ENCODE measurements around the gene SNX33.
"Not testable (repeated sequence)": the region's sequence is repeated elsewhere in the genome, so short reads cannot be mapped to it uniquely, and the experiment has no call there.

SNX33 gene, protein sequence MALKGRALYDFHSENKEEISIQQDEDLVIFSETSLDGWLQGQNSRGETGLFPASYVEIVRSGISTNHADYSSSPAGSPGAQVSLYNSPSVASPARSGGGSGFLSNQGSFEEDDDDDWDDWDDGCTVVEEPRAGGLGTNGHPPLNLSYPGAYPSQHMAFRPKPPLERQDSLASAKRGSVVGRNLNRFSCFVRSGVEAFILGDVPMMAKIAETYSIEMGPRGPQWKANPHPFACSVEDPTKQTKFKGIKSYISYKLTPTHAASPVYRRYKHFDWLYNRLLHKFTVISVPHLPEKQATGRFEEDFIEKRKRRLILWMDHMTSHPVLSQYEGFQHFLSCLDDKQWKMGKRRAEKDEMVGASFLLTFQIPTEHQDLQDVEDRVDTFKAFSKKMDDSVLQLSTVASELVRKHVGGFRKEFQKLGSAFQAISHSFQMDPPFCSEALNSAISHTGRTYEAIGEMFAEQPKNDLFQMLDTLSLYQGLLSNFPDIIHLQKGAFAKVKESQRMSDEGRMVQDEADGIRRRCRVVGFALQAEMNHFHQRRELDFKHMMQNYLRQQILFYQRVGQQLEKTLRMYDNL

GRCh38 chr15:75647370-75648155 is at the start of gene SNX33:
TSS of gene SNX33 (plus strand) at chr15:75647912. CDS start at chr15:75649103, 1,191 bp downstream.
- H3K4me1 Mint-ChIP-seq = peaks cover 56% of the 10 kb centered on the region
- H3K27ac Mint-ChIP-seq = peak within 1 kb of the TSS in 1 of 2 donors; percentile 52
- DNase-seq (peak; percentile 50 to 59), ATAC-seq (peak; percentile 70)
- peak within 1 kb of the TSS; percentile 88 to 89 for H3K4me3 Mint-ChIP-seq
- H3K27me3 Mint-ChIP-seq = no peaks in the 10 kb centered on the region
- no peaks in the 10 kb centered on the region for H3K9me3 Mint-ChIP-seq

GRCh38 chr15:75598361-75598760 is 49.4 kb upstream of the SNX33 start:
- H3K27me3 Mint-ChIP-seq = no peaks in the 10 kb centered on the region
- no peaks in the 10 kb centered on the region for H3K9me3 Mint-ChIP-seq
- DNase-seq (no peak), ATAC-seq (no peak)
- H3K4me3 Mint-ChIP-seq = peak overlapping the region in 1 of 2 donors; percentile 27
- H3K4me1 Mint-ChIP-seq = peaks cover 25% of the 10 kb centered on the region
- peak overlapping the region; percentile 9 to 88 for H3K27ac Mint-ChIP-seq

- Mint-ChIP-seq H3K4me1 (peaks cover 25% of the 10 kb centered on the region), H3K27ac (no peak overlapping the region), H3K9me3 (no peaks in the 10 kb centered on the region), H3K4me3 (no peak overlapping the region), H3K27me3 (no peaks in the 10 kb centered on the region)
- ATAC-seq (no peak), DNase-seq (no peak)
These were observed 48.3 kb upstream of the SNX33 start for GRCh38 chr15:75599401-75599800.

DNA sequence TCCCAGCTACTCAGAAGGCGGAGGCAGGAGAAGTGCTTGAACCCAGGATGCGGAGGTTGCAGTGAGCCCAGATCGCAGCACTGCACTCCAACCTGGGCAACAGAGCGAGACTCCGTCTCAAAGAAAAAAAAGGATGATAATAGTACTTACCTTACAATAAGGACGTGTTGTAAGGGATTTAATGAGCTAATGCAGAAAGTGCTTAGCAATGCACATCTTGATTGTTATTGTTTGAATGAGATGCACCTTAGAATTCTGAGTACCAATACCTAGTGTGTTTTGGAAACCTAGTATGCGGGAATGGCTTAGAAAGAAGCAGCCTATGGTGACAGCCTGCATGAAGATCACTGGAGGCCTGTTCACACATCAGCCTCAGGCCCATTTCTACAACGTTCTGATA is 41.7 kb upstream of the SNX33 start:
- Mint-ChIP-seq H3K9me3 (no peaks in the 10 kb centered on the region), H3K27ac (peak overlapping the region; percentile 51 to 91), H3K27me3 (no peaks in the 10 kb centered on the region), H3K4me3 (peak overlapping the region; percentile 48 to 57), H3K4me1 (peaks cover 40% of the 10 kb centered on the region)
- ATAC-seq = no peak
- DNase-seq = no peak

- peaks cover 35% of the 10 kb centered on the region for H3K4me1 Mint-ChIP-seq
- peak overlapping the region; percentile 51 to 91 for H3K27ac Mint-ChIP-seq
- DNase-seq (peak in 1 of 2 donors; percentile 26), ATAC-seq (peak; percentile 93)
- H3K27me3 Mint-ChIP-seq = no peaks in the 10 kb centered on the region
- H3K4me3 Mint-ChIP-seq = peak overlapping the region; percentile 31 to 48
- no peaks in the 10 kb centered on the region for H3K9me3 Mint-ChIP-seq
These were observed 40.7 kb upstream of the SNX33 start for GRCh38 chr15:75606711-75607699.

DNA sequence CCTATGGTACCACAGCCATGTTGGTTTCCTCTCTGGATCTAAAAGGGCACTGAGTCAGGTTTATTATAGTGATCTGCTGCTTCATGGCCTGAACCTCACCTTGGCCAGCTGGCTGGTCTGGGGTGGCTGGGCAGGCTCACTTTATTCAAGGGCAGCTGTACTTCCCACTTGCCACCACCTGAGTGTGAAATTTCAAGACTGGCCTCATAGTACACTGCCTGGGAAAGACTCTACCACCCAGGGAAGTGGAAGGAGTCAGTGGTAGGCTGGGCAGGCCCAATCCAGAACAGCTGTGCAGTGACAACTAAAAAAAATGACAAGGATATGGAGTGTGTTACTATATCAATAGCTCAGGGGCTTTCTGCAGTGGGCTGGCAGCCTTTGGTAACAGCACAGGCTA is 30.9 kb upstream of the SNX33 start:
- H3K27ac Mint-ChIP-seq = no peak overlapping the region
- no peak for ATAC-seq
- H3K9me3 Mint-ChIP-seq = no peaks in the 10 kb centered on the region
- H3K27me3 Mint-ChIP-seq = no peaks in the 10 kb centered on the region
- no peak overlapping the region for H3K4me3 Mint-ChIP-seq
- no peak for DNase-seq
- peaks cover 26% of the 10 kb centered on the region for H3K4me1 Mint-ChIP-seq

DNA sequence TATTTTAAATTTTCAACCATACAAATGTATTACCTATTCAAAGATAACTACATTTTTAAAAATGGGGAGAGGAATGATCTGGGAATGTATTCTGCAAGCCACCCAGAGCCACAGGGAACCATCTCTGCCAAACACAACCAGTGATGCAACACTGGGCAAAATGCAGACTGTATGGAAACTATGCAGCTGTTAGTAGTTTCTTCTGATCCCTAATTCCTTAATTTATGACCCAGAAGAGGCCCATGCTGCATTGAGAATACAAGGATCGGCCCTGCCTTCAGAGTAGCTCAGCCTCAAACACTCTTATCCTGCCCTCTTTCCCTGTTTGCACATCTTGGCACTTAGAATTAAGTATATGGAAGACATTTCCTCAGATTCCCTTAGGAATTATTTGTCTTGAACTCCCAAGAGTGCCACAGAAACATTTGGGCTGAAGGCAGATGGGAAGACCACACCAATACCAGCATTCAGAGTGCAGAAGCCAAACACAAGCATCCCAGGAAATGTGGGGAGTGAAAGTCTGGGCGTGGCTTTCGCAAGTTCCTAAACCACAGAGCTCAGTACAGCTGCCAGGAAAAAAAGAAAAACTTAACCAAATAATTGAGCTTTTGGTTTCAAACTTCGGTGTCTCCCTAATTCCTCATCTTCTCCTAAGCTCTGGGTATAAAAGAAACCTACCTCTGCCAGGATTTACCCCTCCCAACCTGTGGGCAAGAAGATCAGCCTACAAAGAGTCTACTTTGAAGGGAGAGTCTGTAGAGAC is 27.5 kb upstream of the SNX33 start:
- DNase-seq (no peak), ATAC-seq (no peak)
- H3K4me3 Mint-ChIP-seq = peak overlapping the region; percentile 55 to 58
- H3K4me1 Mint-ChIP-seq = peaks cover 44% of the 10 kb centered on the region
- peak overlapping the region; percentile 77 to 90 for H3K27ac Mint-ChIP-seq
- no peaks in the 10 kb centered on the region for H3K9me3 Mint-ChIP-seq
- H3K27me3 Mint-ChIP-seq = no peaks in the 10 kb centered on the region

GRCh38 chr15:75620841-75621391 is 26.8 kb upstream of the SNX33 start:
- H3K4me3 Mint-ChIP-seq = peak overlapping the region; percentile 55 to 58
- ATAC-seq (no peak), DNase-seq (no peak)
- H3K27ac Mint-ChIP-seq = peak overlapping the region; percentile 77 to 91
- peaks cover 46% of the 10 kb centered on the region for H3K4me1 Mint-ChIP-seq
- H3K9me3 Mint-ChIP-seq = no peaks in the 10 kb centered on the region
- H3K27me3 Mint-ChIP-seq = no peaks in the 10 kb centered on the region

- Mint-ChIP-seq H3K4me3 (no peak overlapping the region), H3K27ac (peak overlapping the region in 1 of 2 donors; percentile 13), H3K27me3 (no peaks in the 10 kb centered on the region), H3K9me3 (no peaks in the 10 kb centered on the region), H3K4me1 (peaks cover 58% of the 10 kb centered on the region)
- DNase-seq = no peak
- no peak for ATAC-seq
These were observed 25.2 kb upstream of the SNX33 start for GRCh38 chr15:75622505-75622904.

DNA sequence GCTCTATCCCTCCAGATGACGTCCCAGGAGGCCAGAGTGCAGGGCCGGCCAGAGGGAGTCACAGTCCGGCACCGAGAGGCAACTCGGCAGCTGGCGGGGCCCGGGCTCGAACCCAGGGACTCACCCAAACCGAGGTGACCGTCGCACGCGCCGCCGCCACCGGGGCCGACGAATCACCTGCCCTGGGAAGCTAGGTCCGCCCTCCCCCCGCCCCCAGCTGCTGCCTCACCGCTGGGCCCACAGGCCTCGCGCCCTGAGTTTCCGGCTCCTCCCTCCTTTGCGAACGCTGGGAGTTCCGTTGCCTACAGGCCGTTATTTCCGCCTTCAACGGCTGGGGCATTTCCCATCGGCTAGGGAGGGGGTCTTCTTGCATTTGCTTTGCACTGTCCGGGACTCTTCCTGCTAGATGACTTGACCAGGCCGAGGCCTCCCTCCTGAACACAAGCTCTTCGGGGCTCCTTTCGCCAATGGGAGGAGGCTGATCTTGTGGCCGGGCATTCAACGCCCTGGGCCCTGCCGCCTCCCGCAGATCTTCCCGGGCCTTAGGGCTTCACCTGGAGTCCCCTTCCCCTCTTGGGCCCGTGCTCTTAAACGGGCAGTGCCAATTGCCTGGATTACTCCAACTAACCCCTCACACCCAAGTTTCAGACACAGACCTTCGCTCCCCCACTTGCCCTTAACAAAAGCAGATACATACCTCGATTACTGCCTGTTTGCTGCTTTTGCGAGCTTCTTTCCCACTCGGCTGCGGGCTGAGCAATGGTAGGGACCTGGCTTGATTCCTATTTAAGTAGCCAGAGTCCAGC is 22.0 kb upstream of the SNX33 start, which contains the start of gene SNUPN:
SNUPN (minus strand) TSS at position 184 of the 806 bp plus-strand sequence. CDS start 4,674 bp downstream, outside the sequence.
- Mint-ChIP-seq H3K27ac (peak within 1 kb of the TSS; percentile 98 to 99), H3K9me3 (no peaks in the 10 kb centered on the region), H3K4me1 (peaks cover 47% of the 10 kb centered on the region), H3K27me3 (no peaks in the 10 kb centered on the region), H3K4me3 (peak within 1 kb of the TSS; percentile 98 to 99)
- peak; percentile 88 to 94 for DNase-seq
- peak; percentile 95 for ATAC-seq

GRCh38 chr15:75631935-75632334 is 15.8 kb upstream of the SNX33 start:
- Mint-ChIP-seq H3K9me3 (no peaks in the 10 kb centered on the region), H3K4me1 (peaks cover 23% of the 10 kb centered on the region), H3K4me3 (no peak overlapping the region), H3K27ac (no peak overlapping the region), H3K27me3 (no peaks in the 10 kb centered on the region)
- DNase-seq = no peak
- no peak for ATAC-seq

GRCh38 chr15:75633922-75634321 is 13.8 kb upstream of the SNX33 start:
- not testable (repeated sequence) for H3K27me3 Mint-ChIP-seq, DNase-seq, H3K4me3 Mint-ChIP-seq, H3K27ac Mint-ChIP-seq, ATAC-seq, H3K9me3 Mint-ChIP-seq
- H3K4me1 Mint-ChIP-seq = peaks cover 34% of the 10 kb centered on the region

GRCh38 chr15:75636026-75636425 is 11.7 kb upstream of the SNX33 start:
- Mint-ChIP-seq H3K9me3 (no peaks in the 10 kb centered on the region), H3K4me3 (peak overlapping the region; percentile 19 to 20), H3K27me3 (no peaks in the 10 kb centered on the region), H3K4me1 (peaks cover 37% of the 10 kb centered on the region), H3K27ac (no peak overlapping the region)
- ATAC-seq (no peak), DNase-seq (no peak)

Measured in stimulated activated naive CD8-positive, alpha-beta T cell treated with anti-CD3 and anti-CD28 coated beads, Interleukin-15, amount 100 ng/mL, for 72 hours (primary cell).